ENCODE measurements around the gene STK39.
A peak's percentile ranks its signal among the peaks of the same experiment; 100 is the strongest.

Gene STK39

DNA sequence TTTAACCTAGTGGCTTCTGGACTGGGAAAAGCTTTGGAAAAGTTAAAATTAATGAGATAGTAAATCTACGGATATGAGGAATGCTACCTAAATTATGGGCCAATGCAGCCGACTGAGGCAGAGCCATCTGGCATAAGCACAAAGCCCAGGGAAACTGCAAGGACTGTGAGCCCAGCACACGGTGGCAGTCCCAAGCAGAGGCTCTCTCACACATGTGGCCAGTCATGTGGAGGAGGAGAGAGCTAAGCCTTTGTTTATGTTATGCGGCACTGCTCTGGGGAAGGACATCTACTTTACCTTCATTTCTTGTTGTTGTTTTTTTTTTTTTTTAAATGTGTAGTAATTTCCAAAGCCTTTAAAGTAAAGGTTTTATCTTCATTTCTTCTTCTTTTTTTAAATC, 267.0 kb downstream of the STK39 start:
- no peak for DNase-seq

DNA sequence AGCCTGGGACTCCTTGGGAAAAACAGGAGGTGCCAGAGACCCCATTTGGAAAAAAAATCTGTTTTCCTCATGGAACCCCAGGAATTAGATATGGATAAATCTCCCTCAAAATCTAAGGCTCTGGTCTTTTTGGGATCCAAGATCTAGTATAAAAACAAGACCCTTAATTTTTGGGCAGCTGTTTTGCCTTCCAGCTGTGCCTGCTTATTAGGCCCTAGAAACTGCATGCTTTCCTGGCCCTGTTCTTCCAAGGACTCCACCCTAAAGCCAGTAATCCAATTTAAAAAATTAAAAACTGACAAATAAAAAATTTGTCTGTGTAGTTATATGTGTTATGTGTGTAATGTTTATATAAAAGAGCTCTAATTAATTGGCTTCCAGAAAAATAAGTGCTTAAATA, 274.6 kb downstream of the STK39 start:
- no peak for DNase-seq

DNA sequence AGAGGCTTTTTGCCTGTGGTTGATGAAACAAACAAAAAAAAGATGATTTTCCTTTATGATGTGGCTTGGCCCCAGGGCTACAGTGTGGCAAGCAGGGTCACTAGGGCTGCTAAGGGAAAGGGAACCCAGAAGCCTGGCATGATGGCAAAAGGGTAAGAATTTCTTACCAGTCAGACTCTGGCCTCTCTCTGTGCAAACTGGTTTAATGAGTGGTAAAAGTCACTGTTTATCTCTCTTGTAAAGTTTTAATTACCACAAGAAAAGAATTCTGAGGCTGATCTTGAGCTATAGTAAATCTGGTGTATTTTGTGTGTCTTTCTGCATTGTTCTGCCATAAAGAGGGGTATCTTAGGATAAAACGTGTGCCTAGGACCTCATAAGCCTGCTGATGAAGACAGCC, 275.4 kb downstream of the STK39 start:
- DNase-seq: no peak

DNA sequence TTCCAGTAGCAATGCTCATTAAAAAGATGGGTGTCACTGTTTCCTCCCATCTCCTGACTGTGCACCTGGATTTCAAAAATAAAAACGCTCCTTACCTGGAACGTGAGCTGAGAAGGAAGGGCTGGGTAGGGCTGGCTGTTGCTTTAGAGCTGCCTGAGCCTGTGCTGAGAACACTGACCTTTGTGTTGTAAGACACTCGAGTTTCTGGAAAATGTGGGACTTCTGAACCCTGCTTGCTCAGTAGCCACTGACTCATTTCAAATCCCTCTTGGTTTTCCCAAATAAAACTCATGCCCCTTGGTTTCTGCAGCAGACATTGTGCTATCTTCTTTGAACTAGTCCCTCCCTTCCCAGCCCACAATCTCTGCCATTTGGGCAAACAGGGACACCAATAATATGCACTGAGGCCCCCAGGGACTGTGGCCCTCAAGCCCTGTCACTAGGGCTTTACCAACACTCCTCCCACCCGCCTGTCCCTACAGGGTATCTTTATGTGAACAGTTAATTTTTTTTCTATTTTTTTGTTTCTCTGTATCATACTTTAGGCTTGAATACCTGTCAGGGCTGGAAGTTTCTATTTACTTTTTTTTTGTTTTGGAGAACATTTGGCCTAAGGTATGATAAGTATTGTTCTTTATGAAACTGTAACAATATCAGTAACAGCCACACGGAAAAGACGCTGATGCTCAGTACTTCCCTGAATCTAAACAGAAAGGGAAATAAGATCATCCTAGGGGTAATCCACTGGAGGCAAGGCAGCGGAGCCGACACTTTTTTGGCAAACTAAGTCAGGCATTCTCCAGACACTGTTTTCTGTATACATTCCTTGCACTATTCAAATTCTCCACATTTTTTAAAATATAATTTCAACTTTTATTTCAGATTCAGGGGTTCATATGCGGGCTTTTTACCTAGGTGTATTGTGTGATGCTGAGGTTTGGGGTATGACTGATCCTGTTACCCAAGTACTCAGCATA, 280.2 kb downstream of the STK39 start:
- DNase-seq: no peak

DNA sequence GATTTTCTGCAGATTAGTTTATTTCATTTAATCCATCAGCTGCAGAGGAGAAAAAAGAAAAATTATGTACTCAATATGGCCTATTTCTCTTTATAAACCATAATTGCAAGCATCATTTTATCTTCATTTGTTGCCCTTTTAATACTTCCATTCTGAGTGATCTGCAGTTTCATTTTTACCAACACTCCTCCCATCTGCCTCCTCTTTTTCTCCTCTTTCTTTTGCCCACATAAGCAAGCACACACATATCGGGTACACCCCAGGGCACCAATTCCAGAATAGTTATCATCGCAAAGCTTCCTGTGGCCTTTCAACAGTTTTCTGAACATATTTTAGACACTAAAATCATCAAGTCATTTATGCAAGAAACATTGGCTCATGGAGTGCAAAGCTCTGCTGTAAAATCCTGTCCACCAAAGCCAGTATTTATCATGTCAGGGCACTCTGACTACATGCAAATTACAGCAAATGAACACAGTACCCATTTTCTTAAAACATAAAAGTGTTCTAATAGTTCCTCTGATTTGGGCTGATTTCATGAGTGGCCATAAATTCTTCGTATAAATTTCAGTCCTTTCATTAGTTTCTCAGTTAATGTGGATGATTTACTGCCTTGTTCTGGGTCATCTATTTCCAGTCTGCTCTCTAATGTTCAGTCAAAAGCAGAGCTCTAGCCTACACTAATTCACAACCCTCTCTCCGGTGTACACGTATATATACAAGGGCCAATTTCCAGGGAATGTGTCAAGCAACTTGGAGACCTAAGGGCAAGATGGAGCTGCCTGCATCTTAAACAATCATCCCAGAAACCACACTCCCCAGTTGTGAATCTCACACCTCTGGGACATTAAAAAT, 281.3 kb downstream of the STK39 start:
- DNase-seq: no peak

DNA sequence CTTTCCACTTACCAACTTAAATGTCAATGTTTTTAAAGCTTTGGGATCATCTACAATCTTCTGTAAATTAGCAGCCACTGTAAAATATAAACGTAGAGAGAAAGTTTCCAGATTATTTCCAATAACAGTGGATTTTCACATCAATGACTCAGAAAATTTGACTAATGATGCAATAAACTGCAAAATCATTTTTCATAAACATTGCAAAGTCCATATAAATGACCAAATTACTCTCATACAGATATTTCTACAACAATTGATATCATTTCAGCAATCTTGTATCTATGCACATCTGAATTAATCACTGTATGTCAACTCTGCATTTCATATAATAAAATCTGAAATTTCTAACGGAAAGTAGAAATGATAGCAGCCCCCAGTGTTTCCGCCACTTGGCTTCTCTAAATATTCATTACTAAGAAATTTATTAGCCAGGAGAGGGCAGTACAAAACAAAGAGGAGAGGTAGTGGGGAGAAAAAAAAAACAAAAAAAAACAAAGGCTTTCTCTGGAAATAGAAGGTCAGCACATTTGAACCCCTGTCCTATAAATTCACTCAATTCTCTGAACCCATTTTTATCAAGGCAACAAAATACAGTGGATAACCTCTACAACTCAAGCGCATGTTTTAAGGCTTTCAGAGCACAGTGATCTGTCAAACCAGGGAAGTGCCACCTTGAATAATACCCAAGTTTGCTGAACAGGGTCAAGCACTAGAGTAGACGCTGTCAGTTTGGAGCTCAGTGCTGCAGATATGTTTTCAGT, 282.6 kb downstream of the STK39 start:
- no peak for DNase-seq

DNA sequence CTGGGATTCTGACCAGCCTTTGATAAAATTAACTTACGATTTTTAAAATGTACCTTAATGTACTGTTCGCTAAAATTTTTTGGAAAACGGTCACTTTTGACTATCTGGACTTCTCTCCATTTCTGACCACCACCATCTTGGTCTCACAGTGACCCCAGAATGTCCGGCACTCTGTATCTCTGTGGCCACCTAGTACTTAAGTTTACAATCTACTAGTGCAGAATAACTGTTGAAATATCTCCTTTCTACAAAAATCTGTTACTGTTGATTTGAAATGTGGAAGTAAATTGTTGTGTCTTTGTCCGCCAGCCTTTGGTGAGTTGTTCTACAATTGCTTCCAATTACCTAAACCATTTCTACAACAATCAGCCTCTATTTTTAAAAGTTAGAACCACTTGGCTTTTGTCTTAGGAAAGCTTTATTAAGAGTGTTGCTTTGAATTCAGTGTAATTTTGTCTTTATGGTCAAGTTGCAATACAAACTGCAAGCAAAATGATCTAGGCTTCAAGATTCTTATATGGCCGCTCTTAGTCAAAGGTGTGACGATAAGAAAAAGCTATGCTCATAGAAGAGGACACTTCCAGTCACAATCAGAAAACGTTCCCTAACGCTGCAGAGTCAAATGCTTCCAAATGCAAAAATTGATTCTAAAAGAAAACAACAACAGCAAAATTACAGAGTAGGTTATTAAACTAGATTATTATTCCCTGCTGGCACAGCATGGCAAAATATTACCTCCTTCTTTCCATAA, 283.3 kb downstream of the STK39 start:
- DNase-seq: no peak

DNA sequence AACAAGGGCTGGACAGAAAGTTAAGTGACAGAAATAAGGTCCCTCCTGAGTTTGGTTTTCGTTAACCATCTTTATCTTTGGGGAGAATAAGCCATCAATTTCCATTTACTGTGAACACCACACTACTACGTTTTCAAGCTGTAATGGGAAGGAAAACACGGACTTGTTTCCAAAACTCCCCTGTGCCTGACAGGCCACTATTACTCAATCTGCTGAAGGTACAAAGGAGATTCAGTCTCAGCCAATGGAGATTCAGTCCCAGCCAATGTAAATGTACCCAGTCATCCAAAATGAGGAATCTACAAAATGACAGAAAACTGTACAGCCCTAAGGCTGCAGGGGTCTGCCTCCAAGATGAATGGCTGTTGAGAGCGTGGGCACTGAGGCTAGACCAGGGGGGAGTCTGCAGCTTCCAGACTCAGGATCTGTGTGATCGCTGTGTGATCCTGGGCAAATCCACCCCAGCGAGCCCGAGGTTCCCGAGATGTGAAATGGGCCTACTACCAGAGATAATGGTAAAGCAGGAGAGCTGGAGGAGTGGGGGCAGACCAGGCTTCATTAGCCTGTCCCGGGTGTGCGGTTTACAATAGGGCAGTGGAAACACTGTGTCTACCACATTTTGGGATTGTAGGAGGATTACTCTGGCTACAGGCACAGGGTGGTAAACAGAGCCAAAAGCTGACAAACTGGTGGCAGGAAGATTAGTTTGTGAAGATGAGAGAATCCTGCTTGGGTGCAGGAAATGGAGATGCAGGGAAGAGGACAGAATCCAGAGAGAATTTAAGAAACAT, 284.8 kb downstream of the STK39 start:
- DNase-seq: peak; percentile 21

DNA sequence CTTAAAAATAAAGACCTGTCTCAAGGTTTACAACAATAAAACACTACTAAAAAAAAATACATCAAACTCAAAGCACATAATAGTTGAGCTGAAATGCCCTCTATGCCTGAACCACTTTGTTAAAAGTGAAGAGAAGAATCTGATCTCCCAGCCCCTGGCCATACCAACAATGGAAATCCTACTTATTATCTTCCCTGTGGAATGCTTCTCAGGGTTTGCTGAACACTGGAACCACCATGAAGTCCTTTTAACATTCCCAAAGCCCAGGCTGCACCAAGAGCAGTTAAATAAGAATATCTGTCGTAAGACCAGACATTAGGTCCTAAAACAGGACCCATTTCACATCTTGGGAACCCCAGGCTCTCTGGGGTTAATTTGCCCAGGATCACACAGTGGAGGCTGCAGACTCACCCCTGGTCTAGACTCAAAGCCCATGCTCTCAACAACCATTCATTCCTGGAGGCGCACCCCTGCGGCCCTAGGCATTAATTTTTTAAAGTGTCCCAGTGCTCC, 285.8 kb downstream of the STK39 start:
- DNase-seq: no peak

DNA sequence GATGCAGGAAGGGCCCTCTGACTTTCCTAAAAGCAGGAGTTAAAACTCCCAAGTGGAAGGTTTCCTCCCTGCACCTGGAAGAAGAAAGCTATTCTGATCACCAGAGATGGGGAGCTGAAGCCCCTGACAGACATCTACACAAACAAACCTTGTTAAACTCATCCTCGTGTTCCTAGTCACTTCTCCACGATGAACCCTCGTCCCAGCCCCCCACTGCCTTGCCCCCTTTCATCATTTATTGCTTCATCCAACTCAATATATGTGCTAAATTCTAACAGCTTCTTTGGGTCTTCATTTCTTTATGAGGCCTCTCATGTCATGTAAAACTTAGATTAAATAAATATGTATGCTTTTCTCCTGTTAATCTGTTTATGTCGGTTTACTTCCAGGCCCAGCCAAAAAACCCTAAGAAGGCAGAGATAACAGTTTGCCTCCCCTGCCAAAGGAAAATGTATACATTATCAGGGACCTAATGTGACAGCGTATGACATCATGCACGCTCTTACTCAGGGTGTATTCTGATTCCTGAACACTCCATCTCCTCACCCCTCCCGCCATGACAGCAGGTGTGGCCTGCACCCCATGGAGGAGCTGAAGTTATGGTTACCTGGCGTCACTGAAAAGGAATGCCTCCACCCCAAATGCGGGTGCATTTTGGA, 287.2 kb downstream of the STK39 start:
- no peak for DNase-seq

DNA sequence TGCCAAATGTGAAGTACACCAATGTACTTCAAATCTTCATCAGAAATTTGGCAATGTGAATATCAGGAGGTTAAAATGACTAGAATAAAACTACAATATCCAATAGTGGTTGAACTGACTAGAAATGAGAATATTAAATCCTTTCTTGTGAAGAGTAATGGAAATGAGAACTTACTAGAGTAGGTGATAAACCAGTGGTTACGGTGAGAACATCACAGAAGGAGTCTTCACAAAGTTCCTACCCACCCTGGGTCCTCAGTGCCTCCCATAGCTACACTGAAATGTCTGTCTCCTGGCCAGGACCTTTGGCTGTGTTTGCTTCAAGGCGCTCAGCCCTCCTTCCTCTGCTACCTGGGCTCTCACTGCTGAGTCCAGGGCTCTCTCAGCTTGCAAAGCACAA, 289.7 kb downstream of the STK39 start:
- no peak for DNase-seq

DNA sequence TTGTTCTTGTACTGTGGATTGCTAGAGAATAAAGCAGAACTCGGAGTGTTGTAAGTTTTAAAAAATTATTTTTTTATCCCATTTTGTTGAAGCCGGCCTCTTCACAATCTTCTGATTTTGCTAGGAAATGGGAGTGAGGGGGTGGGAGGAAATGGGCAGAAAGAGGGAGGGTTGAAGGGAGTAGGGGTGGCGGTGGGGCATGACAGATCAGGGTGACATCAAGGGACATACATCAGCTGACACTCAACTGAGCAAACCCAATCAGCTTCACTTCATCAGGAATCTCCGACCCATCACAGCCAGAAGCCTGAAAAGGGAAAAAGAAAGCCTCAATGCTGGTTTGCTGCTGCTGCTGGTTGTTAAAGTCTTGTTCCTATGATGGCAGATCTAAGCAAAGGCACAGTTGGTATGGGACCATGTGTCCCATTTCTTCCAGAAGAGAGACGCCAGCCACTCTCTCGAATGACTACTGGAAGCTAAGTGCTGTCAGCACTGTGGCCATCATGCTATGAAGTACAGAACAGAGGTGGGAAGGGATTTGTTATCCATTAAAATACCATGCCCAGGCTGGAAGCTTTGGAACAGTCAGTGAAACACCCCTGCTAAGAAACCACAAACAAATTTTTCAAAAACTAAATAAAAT, 292.0 kb downstream of the STK39 start:
- DNase-seq: no peak

DNA sequence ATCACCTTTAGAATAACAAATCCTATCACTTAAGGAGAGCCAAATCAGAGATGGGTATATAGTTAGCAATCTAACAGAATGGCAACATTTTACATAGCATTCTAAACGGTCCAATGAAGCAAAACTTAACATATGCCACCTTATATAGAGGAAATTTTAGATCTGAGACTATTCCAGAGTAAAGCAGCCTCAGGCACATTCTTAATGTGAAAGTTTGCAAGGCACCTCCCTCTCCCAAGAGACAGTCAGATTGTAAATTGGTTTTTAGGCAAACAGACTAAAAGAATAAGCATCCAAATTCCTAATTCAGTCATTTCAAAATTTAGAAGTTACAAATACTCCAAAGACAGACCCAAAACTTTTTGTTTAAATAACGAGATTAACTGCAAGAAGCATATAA, 292.9 kb downstream of the STK39 start:
- no peak for DNase-seq

DNA sequence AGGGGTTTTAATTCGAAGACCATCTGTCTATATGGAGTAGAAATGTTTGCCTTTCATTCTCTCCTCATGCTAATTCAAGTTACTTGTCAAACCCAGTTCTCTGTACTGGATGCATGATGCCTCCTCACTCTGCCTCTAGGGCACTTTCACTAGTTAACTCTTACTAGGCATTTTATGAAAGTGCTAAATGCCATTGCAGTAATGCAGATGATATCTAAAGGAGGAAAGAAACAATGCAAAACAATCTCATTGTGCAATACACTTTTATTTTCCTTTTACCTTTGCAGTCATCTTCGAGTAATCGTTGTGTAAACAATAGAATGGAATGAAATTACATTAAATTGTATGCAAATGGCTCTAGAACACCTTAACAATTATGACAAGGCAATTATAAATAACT, 293.6 kb downstream of the STK39 start:
- DNase-seq: no peak

DNA sequence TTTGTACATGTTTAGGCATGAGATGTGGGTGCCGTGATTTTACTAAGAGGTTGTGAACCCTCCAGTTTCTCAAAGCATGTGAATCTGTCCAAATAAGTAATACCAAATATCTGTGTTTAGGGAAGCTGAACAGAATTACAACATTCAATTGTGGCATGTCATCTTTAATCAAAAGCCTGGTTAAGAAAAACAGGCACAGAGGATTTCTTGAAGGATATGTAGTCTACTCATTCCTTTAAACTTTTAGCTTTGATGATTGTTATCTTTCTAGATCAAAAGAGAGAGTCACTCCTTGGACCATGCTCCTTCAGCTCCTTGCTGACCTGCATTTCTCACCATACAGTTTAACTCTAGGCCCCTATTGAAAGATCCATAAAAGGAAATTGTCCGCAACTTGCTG, 296.8 kb downstream of the STK39 start:
- no peak for DNase-seq

DNA sequence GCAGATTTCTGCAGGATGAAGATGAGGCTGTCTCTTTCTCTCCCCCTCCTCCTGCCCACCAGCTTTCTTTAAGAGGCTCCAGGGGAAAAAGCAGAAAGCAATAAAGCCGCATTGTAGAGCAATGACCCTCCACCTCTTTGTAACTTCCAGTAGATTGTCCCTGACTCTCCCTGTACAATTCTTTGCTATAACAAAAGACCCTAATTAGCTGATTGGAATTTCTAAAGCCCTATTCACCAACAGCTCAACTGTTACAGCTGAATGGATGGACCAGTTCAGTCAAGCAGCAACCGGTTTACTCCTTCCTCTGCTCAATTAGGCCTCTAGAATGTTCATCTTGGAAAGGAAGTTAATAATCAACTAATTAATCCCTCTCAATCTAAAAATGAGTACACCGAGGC, 301.0 kb downstream of the STK39 start:
- peak; percentile 77 for DNase-seq

DNA sequence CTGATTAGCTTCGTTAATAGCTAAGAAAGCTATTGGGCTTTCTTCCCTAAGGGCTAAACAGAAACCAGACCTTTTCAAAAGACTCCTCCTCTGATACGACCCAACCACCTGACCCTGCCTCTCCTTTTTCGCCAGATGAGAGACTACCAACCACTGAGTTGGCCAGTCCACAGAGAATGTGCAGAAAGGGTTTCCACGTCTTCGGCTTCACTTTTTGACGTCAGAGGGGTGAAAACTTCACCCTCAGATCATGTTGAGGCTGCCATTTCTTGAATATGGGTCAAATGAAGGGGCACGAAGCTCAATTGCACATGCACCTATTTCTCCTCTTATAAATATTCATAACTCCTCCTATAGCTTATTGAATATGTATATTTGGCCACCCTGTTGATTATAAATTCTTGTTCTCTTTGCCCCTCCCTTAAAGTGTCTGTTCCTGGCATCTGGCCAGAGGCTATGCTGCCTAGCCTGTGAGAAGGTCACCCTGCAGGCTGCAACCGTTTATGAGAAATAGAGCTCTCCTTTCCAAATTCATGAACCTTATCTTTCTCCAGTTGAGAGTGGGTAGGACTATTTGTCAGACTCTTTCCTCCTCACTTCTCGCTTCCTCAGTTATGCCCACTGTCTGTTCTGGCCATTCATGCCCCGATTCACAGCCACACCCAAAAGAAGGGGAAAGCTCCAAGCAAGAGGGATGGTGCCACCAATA, 301.6 kb downstream of the STK39 start:
- no peak for DNase-seq

DNA sequence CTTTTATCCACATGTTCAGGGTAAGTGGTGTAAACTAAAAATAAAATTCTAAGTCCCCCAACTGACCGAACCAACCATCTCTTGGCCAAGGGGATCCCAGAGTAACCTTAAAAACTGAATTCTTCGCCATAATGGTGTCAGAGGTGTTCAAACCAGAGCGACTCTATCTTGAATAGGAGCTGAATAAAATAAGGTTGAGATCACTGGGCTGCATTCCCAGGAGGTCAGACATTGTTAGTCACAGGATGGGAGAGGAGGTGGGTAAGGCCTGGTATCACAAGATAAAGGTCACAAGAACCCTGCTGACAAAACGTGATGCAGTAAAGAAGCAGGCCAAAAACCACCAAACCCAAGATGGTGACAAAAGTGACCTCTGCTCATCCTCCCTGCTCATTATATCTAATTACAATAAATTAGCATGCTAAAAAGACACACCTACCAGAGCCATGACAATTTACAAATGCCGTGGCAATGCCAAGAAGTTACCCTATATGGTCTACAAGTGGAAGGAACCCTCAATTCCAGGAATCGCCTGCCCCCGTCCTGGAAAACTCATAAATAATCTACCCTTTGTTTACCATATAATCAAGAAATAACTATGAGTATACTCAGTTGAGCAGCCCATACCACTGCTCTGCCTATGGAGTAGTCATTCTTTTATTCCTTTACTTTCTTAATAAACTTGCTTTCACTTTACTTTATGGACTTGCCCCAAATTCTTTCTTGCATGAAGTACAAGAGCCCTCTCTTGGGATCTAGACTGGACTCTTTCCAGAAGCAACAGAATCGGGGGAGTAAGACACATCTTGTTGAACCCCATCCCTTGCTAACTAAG, 302.4 kb downstream of the STK39 start:
- no peak for DNase-seq

DNA sequence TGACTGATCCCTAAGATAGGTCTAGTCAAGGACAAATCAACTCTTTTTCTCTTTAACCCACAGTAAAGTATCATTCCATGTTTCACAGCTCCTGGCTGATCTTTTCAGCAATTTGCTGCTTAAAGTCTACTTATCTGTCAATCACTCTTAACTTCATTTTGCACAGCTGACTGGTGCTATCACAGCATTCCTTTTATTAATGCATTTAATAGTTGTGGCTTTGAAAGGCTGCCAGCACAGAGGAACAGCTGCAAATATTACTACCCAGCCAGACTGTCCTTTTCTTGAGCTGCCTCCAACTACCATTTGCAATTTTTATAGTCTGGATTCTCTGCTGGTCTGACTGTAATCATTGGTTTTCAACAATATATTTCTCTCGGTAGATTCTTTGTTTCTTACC, 303.5 kb downstream of the STK39 start:
- no peak for DNase-seq

Data from retina (tissue), 1 donor.